ENCODE results near the gene FSD1. TPM values are rescaled to one million over a fixed set of nuclear protein-coding genes. Genes with fewer than 3 reads are reported as not detected.
A peak's percentile ranks its signal among the peaks of the same experiment; 100 is the strongest.

FSD1 gene
- total RNA-seq, 1 donor, result 1.1 TPM

DNA sequence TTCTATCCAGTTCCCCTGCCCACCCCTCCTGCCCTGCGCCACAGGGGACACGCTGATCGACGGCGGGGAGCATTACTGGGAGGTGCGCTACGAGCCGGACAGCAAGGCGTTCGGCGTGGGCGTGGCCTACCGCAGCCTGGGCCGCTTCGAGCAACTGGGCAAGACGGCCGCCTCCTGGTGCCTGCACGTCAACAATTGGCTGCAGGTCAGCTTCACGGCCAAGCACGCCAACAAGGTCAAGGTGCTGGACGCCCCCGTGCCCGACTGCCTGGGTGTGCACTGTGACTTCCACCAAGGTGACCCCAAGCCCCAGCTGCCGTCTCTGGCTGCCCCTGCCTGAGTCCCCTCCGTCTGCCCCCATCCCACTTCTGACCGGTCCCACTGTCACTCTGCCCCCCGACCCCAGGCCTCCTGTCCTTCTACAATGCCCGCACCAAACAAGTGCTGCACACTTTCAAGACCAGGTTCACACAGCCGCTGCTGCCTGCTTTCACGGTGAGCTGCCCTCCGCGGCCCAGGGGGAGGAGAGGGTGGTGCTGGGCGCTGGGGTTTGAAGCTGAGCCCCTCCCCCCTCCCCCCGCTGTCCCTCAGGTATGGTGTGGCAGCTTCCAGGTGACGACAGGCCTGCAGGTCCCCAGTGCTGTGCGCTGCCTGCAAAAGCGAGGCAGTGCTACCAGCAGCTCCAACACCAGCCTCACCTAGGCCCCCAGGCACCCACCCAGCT is 18.7 kb downstream of the FSD1 start:
- no peak overlapping the region for H3K27ac ChIP-seq (ENCODE audit: low read depth, low read length)
- H3K79me2 ChIP-seq (ENCODE audit: insufficient read depth, low read length), result no peaks in the 10 kb centered on the region
- no peaks in the 10 kb centered on the region for H3K9me3 ChIP-seq (ENCODE audit: low read depth, low read length)
- peaks cover 10% of the 10 kb centered on the region for H3K27me3 ChIP-seq (ENCODE audit: insufficient read depth, low read length)
- H3K4me1 ChIP-seq (ENCODE audit: insufficient read depth, low read length), result peaks cover 5% of the 10 kb centered on the region
- TF ChIP-seq, protein P1, sequence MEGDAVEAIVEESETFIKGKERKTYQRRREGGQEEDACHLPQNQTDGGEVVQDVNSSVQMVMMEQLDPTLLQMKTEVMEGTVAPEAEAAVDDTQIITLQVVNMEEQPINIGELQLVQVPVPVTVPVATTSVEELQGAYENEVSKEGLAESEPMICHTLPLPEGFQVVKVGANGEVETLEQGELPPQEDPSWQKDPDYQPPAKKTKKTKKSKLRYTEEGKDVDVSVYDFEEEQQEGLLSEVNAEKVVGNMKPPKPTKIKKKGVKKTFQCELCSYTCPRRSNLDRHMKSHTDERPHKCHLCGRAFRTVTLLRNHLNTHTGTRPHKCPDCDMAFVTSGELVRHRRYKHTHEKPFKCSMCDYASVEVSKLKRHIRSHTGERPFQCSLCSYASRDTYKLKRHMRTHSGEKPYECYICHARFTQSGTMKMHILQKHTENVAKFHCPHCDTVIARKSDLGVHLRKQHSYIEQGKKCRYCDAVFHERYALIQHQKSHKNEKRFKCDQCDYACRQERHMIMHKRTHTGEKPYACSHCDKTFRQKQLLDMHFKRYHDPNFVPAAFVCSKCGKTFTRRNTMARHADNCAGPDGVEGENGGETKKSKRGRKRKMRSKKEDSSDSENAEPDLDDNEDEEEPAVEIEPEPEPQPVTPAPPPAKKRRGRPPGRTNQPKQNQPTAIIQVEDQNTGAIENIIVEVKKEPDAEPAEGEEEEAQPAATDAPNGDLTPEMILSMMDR (IDR thresholded peaks at IDR 0.05; ENCODE audit: extremely low read depth, low read depth, low read length), result no peak
- H3K4me2 ChIP-seq (ENCODE audit: insufficient read depth, low read length), result no peak overlapping the region
- peak; percentile 59 for DNase-seq (ENCODE audit: insufficient read length, low spot score, missing footprints)
- no peaks in the 10 kb centered on the region for H3K36me3 ChIP-seq (ENCODE audit: insufficient read depth, low read length)
- H3K4me3 ChIP-seq (ENCODE audit: insufficient read depth, low read length), result no peak overlapping the region
- H2AFZ ChIP-seq (ENCODE audit: low read length), result no peak overlapping the region
- no peaks in the 10 kb centered on the region for H4K20me1 ChIP-seq (ENCODE audit: insufficient read depth, low read length)

DNA sequence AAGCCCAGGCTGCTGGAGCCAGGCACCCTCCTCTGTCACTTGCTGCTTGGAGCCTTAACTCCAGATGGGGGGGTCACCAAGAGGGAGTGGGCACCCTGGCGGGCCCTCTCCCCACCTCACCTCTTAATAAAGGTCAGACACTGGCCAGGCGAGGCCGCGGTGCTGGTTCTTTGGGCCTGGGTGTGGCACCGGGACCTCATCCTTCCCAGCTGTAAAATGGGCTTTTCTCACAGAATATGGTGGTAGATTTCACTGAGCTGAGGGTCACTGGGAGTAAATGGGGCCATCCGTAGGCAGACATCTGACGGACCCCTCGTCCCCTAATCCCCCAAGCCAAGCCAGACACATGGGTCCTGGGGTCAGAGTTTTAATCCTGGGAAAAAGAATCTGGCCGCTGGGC is 19.3 kb downstream of the FSD1 start:
- no peak overlapping the region for H3K4me2 ChIP-seq (ENCODE audit: insufficient read depth, low read length)
- peak; percentile 37 for DNase-seq (ENCODE audit: insufficient read length, low spot score, missing footprints)
- TF ChIP-seq, protein P1 (IDR thresholded peaks at IDR 0.05; ENCODE audit: extremely low read depth, low read depth, low read length), result no peak
- no peaks in the 10 kb centered on the region for H4K20me1 ChIP-seq (ENCODE audit: insufficient read depth, low read length)
- no peaks in the 10 kb centered on the region for H3K79me2 ChIP-seq (ENCODE audit: insufficient read depth, low read length)
- peaks cover 10% of the 10 kb centered on the region for H3K27me3 ChIP-seq (ENCODE audit: insufficient read depth, low read length)
- H3K4me1 ChIP-seq (ENCODE audit: insufficient read depth, low read length), result peaks cover 5% of the 10 kb centered on the region
- no peak overlapping the region for H2AFZ ChIP-seq (ENCODE audit: low read length)
- H3K4me3 ChIP-seq (ENCODE audit: insufficient read depth, low read length), result no peak overlapping the region
- H3K9me3 ChIP-seq (ENCODE audit: low read depth, low read length), result no peaks in the 10 kb centered on the region
- H3K27ac ChIP-seq (ENCODE audit: low read depth, low read length), result no peak overlapping the region
- H3K36me3 ChIP-seq (ENCODE audit: insufficient read depth, low read length), result no peaks in the 10 kb centered on the region

DNA sequence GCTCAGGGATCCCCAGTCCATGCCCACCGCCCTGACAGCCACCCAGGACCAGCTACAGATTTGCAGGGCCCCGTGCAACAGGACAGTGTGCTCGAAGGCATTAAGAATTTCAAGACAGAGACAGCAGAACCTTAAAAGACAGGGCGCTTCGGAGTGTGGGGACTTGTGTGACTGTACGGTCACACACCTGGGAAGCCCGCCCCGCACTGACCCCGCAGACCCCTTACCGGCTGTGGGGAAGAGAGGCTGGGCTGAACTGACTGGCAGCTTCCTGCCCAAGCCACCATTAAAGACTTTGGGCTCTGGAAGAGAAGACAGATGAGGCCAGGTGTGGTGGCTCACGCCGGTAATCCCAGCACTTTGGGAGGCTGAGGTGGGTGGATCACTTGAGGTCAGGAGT is 19.8 kb downstream of the FSD1 start:
- peak; percentile 39 for DNase-seq (ENCODE audit: insufficient read length, low spot score, missing footprints)
- no peak overlapping the region for H2AFZ ChIP-seq (ENCODE audit: low read length)
- no peak overlapping the region for H3K27ac ChIP-seq (ENCODE audit: low read depth, low read length)
- H3K4me1 ChIP-seq (ENCODE audit: insufficient read depth, low read length), result peaks cover 5% of the 10 kb centered on the region
- H3K9me3 ChIP-seq (ENCODE audit: low read depth, low read length), result no peaks in the 10 kb centered on the region
- no peaks in the 10 kb centered on the region for H3K36me3 ChIP-seq (ENCODE audit: insufficient read depth, low read length)
- H3K4me2 ChIP-seq (ENCODE audit: insufficient read depth, low read length), result no peak overlapping the region
- H3K4me3 ChIP-seq (ENCODE audit: insufficient read depth, low read length), result no peak overlapping the region
- TF ChIP-seq, protein P1 (IDR thresholded peaks at IDR 0.05; ENCODE audit: extremely low read depth, low read depth, low read length), result no peak
- no peaks in the 10 kb centered on the region for H4K20me1 ChIP-seq (ENCODE audit: insufficient read depth, low read length)
- no peaks in the 10 kb centered on the region for H3K79me2 ChIP-seq (ENCODE audit: insufficient read depth, low read length)
- H3K27me3 ChIP-seq (ENCODE audit: insufficient read depth, low read length), result peaks cover 10% of the 10 kb centered on the region

- TF ChIP-seq, protein P1 (IDR thresholded peaks at IDR 0.05; ENCODE audit: extremely low read depth, low read depth, low read length), result no peak
- no peak overlapping the region for H2AFZ ChIP-seq (ENCODE audit: low read length)
Observed at GRCh38 chr19:4326215-4326836, 21.9 kb downstream of the FSD1 start.

More at GRCh38 chr19:4326215-4326836, 21.9 kb downstream of the FSD1 start:
- no peaks in the 10 kb centered on the region for H4K20me1 ChIP-seq (ENCODE audit: insufficient read depth, low read length)
- no peak overlapping the region for H3K4me3 ChIP-seq (ENCODE audit: insufficient read depth, low read length)
- no peaks in the 10 kb centered on the region for H3K79me2 ChIP-seq (ENCODE audit: insufficient read depth, low read length)
- peak; percentile 77 for DNase-seq (ENCODE audit: insufficient read length, low spot score, missing footprints)
- no peaks in the 10 kb centered on the region for H3K36me3 ChIP-seq (ENCODE audit: insufficient read depth, low read length)
- H3K4me2 ChIP-seq (ENCODE audit: insufficient read depth, low read length), result no peak overlapping the region
- H3K9me3 ChIP-seq (ENCODE audit: low read depth, low read length), result no peaks in the 10 kb centered on the region
- peaks cover 5% of the 10 kb centered on the region for H3K4me1 ChIP-seq (ENCODE audit: insufficient read depth, low read length)
- peaks cover 10% of the 10 kb centered on the region for H3K27me3 ChIP-seq (ENCODE audit: insufficient read depth, low read length)
- H3K27ac ChIP-seq (ENCODE audit: low read depth, low read length), result no peak overlapping the region
